ENCODE measurements around the gene RPRD1A.

- TF ChIP-seq CTCF (IDR thresholded peaks at IDR 0.05) (no peak), POLR2A (IDR thresholded peaks at IDR 0.05) (no peak)
Observed at GRCh38 chr18:36017232-36017631, 50.1 kb downstream of the RPRD1A start.

All from vagina (tissue), 2 donors.